Left lobe of liver (tissue), 1 donor: ENCODE data around the gene CLDN14. TPM values are rescaled to one million over a fixed set of nuclear protein-coding genes. Genes with fewer than 3 reads are reported as not detected.

Source experiments
- total RNA-seq: library from RNA; stranded (reverse); gene quantifications from one replicate; pipeline ENCODE4 v1.2.1, GENCODE V29; 2021
- donor health status: DM: no; HTN: yes; CAD: no.

Gene CLDN14
- total RNA-seq, 1 donor from 2014 or later = 16.4 TPM

Other genes starting within 250 kb of the CLDN14 start
- gene MORC3, start 159.9 kb downstream of the CLDN14 start, total RNA-seq = 12.6 TPM
- gene CHAF1B, start 94.7 kb downstream of the CLDN14 start, total RNA-seq = 0.43 TPM
- not detected for gene SIM2, start 219.0 kb upstream of the CLDN14 start, total RNA-seq